ENCODE measurements around the gene SLC17A8.

Gene SLC17A8

DNA sequence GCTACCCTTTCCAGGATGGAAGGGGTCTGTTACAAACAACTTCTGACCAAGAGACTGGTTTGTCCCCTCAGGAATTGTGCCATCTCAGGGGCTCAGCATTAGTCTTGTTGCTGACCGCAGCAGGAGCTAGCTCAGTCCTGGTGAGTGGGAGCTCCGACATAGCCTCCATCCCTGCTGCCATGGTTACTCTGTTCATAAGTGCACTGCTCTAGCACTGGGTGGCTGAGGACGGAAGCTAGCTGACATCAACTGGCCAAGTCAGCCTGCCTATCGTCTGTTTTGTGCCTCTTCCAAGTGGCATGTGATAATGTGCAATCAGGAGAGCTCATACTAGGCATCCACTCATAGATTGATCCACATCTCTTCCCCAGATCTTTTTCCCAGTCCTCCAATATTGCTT, 7.5 kb downstream of the SLC17A8 start:
- Histone ChIP-seq H3K4me3 (ENCODE audit: low read length in 2 of 2) (no peak overlapping the region), H3K27ac (replicated peaks; ENCODE audit: low read length) (no peak overlapping the region), H3K36me3 (replicated peaks in 1 of 2; ENCODE audit: control insufficient read depth in 2 of 2, insufficient read depth in 2 of 2, low read length in 2 of 2) (no peaks in the 10 kb centered on the region), H4K91ac (ENCODE audit: low read depth, low read length, poor library complexity) (no peak overlapping the region), H2BK5ac (ENCODE audit: low read length) (no peak overlapping the region), H3K79me1 (ENCODE audit: low read depth, low read length) (no peaks in the 10 kb centered on the region), H3K18ac (ENCODE audit: low read length) (no peak overlapping the region), H3K4ac (ENCODE audit: low read length) (no peak overlapping the region), H2AK5ac (ENCODE audit: low read depth, low read length) (no peak overlapping the region), H3K4me1 (ENCODE audit: control insufficient read depth in 2 of 2, insufficient read depth in 1 of 2, low read depth in 1 of 2, low read length in 2 of 2) (no peaks in the 10 kb centered on the region), H2BK120ac (ENCODE audit: low read depth, low read length) (no peak overlapping the region), H3K9ac (ENCODE audit: low read depth, low read length, poor library complexity) (no peak overlapping the region), H3K4me2 (ENCODE audit: insufficient read depth, low read length, poor library complexity, severe bottlenecking) (no peak overlapping the region), H3K23ac (ENCODE audit: low read depth, low read length, poor library complexity) (no peak overlapping the region), H4K8ac (ENCODE audit: low read depth, low read length) (no peak overlapping the region), H2BK15ac (ENCODE audit: low read length) (no peak overlapping the region), H3K9me3 (replicated peaks in 1 of 2; ENCODE audit: control insufficient read depth in 2 of 2, insufficient read depth in 1 of 2, low read depth in 1 of 2, low read length in 2 of 2) (peaks cover 0 to 1% of the 10 kb centered on the region in 2 donors), H2BK12ac (ENCODE audit: low read length) (no peak overlapping the region), H3K14ac (ENCODE audit: low read length) (no peak overlapping the region), H2AFZ (ENCODE audit: low read length) (no peak overlapping the region), H3K27me3 (ENCODE audit: control insufficient read depth in 3 of 3, insufficient read depth in 3 of 3, low read depth in 1 of 3, low read length in 3 of 3) (no peaks in the 10 kb centered on the region)
- no CpG with 5 or more reads among the region's 4 CpGs for WGBS, 2 donors (ENCODE audit: extremely low coverage in 2 of 2, insufficient read length in 2 of 2, insufficient replicate concordance in 1 of 2)
- no peak for DNase-seq (ENCODE audit: low spot score)

DNA sequence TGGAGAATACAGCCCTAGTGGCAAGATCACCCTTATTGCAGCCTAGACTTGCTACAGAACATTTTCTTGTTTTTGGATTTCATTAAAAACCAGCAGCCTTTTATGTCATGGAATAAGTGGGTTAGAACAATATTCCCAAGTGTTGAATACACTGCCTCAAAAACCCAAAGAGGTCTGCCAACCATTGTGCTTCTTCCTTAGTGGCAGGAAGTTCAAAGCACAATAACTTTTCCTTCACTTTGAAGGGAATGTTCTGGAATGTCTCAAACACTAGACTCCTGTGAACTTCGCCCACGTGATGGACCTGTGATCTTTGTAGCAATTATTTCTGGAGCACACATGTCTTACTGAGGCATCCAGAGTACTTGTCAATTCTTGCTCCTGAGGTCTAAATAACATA, 8.5 kb downstream of the SLC17A8 start:
- Histone ChIP-seq H3K9me3 (replicated peaks in 1 of 2; ENCODE audit: control insufficient read depth in 2 of 2, insufficient read depth in 1 of 2, low read depth in 1 of 2, low read length in 2 of 2) (peaks cover 0 to 3% of the 10 kb centered on the region in 2 donors), H2BK5ac (ENCODE audit: low read length) (no peak overlapping the region), H3K9ac (ENCODE audit: low read depth, low read length, poor library complexity) (no peak overlapping the region), H3K18ac (ENCODE audit: low read length) (no peak overlapping the region), H4K8ac (ENCODE audit: low read depth, low read length) (no peak overlapping the region), H2BK120ac (ENCODE audit: low read depth, low read length) (no peak overlapping the region), H2AK5ac (ENCODE audit: low read depth, low read length) (no peak overlapping the region), H3K4me3 (ENCODE audit: low read length in 2 of 2) (no peak overlapping the region), H2AFZ (ENCODE audit: low read length) (no peak overlapping the region), H3K79me1 (ENCODE audit: low read depth, low read length) (no peaks in the 10 kb centered on the region), H2BK15ac (ENCODE audit: low read length) (no peak overlapping the region), H4K91ac (ENCODE audit: low read depth, low read length, poor library complexity) (no peak overlapping the region), H3K36me3 (replicated peaks in 1 of 2; ENCODE audit: control insufficient read depth in 2 of 2, insufficient read depth in 2 of 2, low read length in 2 of 2) (no peaks in the 10 kb centered on the region), H3K27me3 (ENCODE audit: control insufficient read depth in 3 of 3, insufficient read depth in 3 of 3, low read depth in 1 of 3, low read length in 3 of 3) (no peaks in the 10 kb centered on the region), H3K4me1 (ENCODE audit: control insufficient read depth in 2 of 2, insufficient read depth in 1 of 2, low read depth in 1 of 2, low read length in 2 of 2) (no peaks in the 10 kb centered on the region), H2BK12ac (ENCODE audit: low read length) (no peak overlapping the region), H3K4me2 (ENCODE audit: insufficient read depth, low read length, poor library complexity, severe bottlenecking) (no peak overlapping the region), H3K14ac (ENCODE audit: low read length) (no peak overlapping the region), H3K27ac (replicated peaks; ENCODE audit: low read length) (no peak overlapping the region), H3K23ac (ENCODE audit: low read depth, low read length, poor library complexity) (no peak overlapping the region), H3K4ac (ENCODE audit: low read length) (no peak overlapping the region)
- WGBS, 2 donors (ENCODE audit: extremely low coverage in 2 of 2, insufficient read length in 2 of 2, insufficient replicate concordance in 1 of 2): no CpG with 5 or more reads among the region's 2 CpGs
- DNase-seq (ENCODE audit: low spot score): no peak

DNA sequence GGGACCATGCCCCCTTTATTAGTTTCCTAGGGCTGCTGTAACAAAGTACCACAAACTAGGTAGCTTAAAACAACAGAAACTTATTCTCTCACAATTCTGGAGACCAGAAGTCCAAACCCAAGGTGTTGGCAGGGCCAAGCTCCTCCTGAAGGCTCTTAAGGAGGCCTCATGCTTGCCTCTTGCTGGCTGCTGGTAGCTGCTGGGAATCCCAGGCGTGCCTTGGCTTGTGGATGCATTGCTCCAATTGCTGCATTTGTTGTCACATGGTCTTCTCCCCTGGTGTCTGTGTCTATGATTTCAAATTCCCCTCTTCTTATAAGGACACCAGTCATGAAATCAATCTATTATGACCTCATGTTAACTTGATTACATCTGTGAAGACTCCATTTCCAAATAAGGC, 11.2 kb downstream of the SLC17A8 start:
- Histone ChIP-seq H3K4ac (ENCODE audit: low read length) (no peak overlapping the region), H2BK5ac (ENCODE audit: low read length) (no peak overlapping the region), H2BK15ac (ENCODE audit: low read length) (no peak overlapping the region), H4K91ac (ENCODE audit: low read depth, low read length, poor library complexity) (no peak overlapping the region), H3K23ac (ENCODE audit: low read depth, low read length, poor library complexity) (no peak overlapping the region), H3K18ac (ENCODE audit: low read length) (no peak overlapping the region), H4K8ac (ENCODE audit: low read depth, low read length) (no peak overlapping the region), H3K36me3 (replicated peaks in 1 of 2; ENCODE audit: control insufficient read depth in 2 of 2, insufficient read depth in 2 of 2, low read length in 2 of 2) (no peaks in the 10 kb centered on the region), H2BK12ac (ENCODE audit: low read length) (no peak overlapping the region), H3K9ac (ENCODE audit: low read depth, low read length, poor library complexity) (no peak overlapping the region), H3K9me3 (replicated peaks in 1 of 2; ENCODE audit: control insufficient read depth in 2 of 2, insufficient read depth in 1 of 2, low read depth in 1 of 2, low read length in 2 of 2) (peaks cover 0 to 3% of the 10 kb centered on the region in 2 donors), H3K14ac (ENCODE audit: low read length) (no peak overlapping the region), H2BK120ac (ENCODE audit: low read depth, low read length) (no peak overlapping the region), H3K27ac (replicated peaks; ENCODE audit: low read length) (no peak overlapping the region), H3K4me1 (ENCODE audit: control insufficient read depth in 2 of 2, insufficient read depth in 1 of 2, low read depth in 1 of 2, low read length in 2 of 2) (peaks cover 0 to 2% of the 10 kb centered on the region in 2 donors), H3K4me2 (ENCODE audit: insufficient read depth, low read length, poor library complexity, severe bottlenecking) (no peak overlapping the region), H3K27me3 (ENCODE audit: control insufficient read depth in 3 of 3, insufficient read depth in 3 of 3, low read depth in 1 of 3, low read length in 3 of 3) (peaks cover 0 to 18% (median 0%) of the 10 kb centered on the region in 3 experiments), H2AK5ac (ENCODE audit: low read depth, low read length) (no peak overlapping the region), H3K79me1 (ENCODE audit: low read depth, low read length) (no peaks in the 10 kb centered on the region), H3K4me3 (ENCODE audit: low read length in 2 of 2) (no peak overlapping the region), H2AFZ (ENCODE audit: low read length) (no peak overlapping the region)
- no CpG with 5 or more reads among the region's 1 CpG for WGBS, 2 donors (ENCODE audit: extremely low coverage in 2 of 2, insufficient read length in 2 of 2, insufficient replicate concordance in 1 of 2)
- no peak for DNase-seq (ENCODE audit: low spot score)

DNA sequence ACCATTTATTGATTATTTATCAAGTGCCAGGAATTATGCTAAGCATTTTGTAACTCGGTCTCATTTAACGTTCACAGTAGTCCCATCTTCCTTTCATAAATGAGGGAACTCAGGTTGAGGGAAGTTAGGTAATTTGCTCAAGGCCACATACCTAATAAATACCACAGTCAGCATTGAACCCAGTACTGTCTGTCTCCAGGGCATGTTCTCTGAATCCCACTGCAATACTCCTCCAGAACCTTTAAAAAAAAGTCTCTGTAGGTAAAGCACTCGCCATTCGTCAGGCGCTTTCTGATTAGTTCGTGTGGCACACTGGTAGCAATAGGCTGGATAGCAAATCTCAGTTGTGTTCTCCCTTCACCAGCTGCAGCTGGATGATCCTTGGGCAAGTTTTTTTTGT, 14.3 kb downstream of the SLC17A8 start:
- no peak overlapping the region for H4K91ac ChIP-seq (ENCODE audit: low read depth, low read length, poor library complexity)
- no peaks in the 10 kb centered on the region for H3K36me3 ChIP-seq (replicated peaks in 1 of 2; ENCODE audit: control insufficient read depth in 2 of 2, insufficient read depth in 2 of 2, low read length in 2 of 2)
- no peak overlapping the region for H3K4me3 ChIP-seq (ENCODE audit: low read length in 2 of 2)
- no peak overlapping the region for H3K9ac ChIP-seq (ENCODE audit: low read depth, low read length, poor library complexity)
- no peak overlapping the region for H2BK5ac ChIP-seq (ENCODE audit: low read length)
- WGBS, 2 donors (ENCODE audit: extremely low coverage in 2 of 2, insufficient read length in 2 of 2, insufficient replicate concordance in 1 of 2): no CpG with 5 or more reads among the region's 6 CpGs
- no peak for DNase-seq (ENCODE audit: low spot score)
- H3K23ac ChIP-seq (ENCODE audit: low read depth, low read length, poor library complexity): no peak overlapping the region
- H2AFZ ChIP-seq (ENCODE audit: low read length): no peak overlapping the region
- no peak overlapping the region for H3K4me2 ChIP-seq (ENCODE audit: insufficient read depth, low read length, poor library complexity, severe bottlenecking)
- no peak overlapping the region for H2BK12ac ChIP-seq (ENCODE audit: low read length)
- no peak overlapping the region for H3K4ac ChIP-seq (ENCODE audit: low read length)
- H3K27ac ChIP-seq (replicated peaks; ENCODE audit: low read length): no peak overlapping the region
- no peak overlapping the region for H4K8ac ChIP-seq (ENCODE audit: low read depth, low read length)
- no peak overlapping the region for H2BK15ac ChIP-seq (ENCODE audit: low read length)
- no peak overlapping the region for H3K14ac ChIP-seq (ENCODE audit: low read length)
- peaks cover 2 to 3% of the 10 kb centered on the region in 2 donors for H3K4me1 ChIP-seq (ENCODE audit: control insufficient read depth in 2 of 2, insufficient read depth in 1 of 2, low read depth in 1 of 2, low read length in 2 of 2)
- no peak overlapping the region for H2AK5ac ChIP-seq (ENCODE audit: low read depth, low read length)
- H3K27me3 ChIP-seq (ENCODE audit: control insufficient read depth in 3 of 3, insufficient read depth in 3 of 3, low read depth in 1 of 3, low read length in 3 of 3): peaks cover 0 to 40% (median 0%) of the 10 kb centered on the region in 3 experiments
- H3K79me1 ChIP-seq (ENCODE audit: low read depth, low read length): no peaks in the 10 kb centered on the region
- H2BK120ac ChIP-seq (ENCODE audit: low read depth, low read length): no peak overlapping the region
- no peak overlapping the region for H3K18ac ChIP-seq (ENCODE audit: low read length)
- peaks cover 0 to 3% of the 10 kb centered on the region in 2 donors for H3K9me3 ChIP-seq (replicated peaks in 1 of 2; ENCODE audit: control insufficient read depth in 2 of 2, insufficient read depth in 1 of 2, low read depth in 1 of 2, low read length in 2 of 2)

All from neuronal stem cell (in vitro differentiated cells).